ENCODE measurements around the gene ATP2A1. TPM values are rescaled to one million over a fixed set of nuclear protein-coding genes. Genes with fewer than 3 reads are reported as not detected.

Gene ATP2A1
- total and polyA plus RNA-seq, 2 of the 13 experiments (the other 11 are each of a cell fraction or from before 2014, with no cell fraction given) = 3.2 to 12.5 TPM

- TF ChIP-seq GMEB1 (CRISPR knock-in tag; IDR thresholded peaks at IDR 0.05; ENCODE audit: borderline replicate concordance) (no peak), HMG20A (CRISPR knock-in tag; IDR thresholded peaks at IDR 0.05; ENCODE audit: borderline replicate concordance) (no peak), DDIT3 (CRISPR knock-in tag; IDR thresholded peaks at IDR 0.05) (no peak), TCF7 (IDR thresholded peaks at IDR 0.05; ENCODE audit: low read depth) (no peak), SMARCE1 (IDR thresholded peaks at IDR 0.05; ENCODE audit: borderline replicate concordance) (no peak), TEF (CRISPR knock-in tag; IDR thresholded peaks at IDR 0.05) (no peak), RARA (CRISPR knock-in tag; IDR thresholded peaks at IDR 0.05) (peak; percentile 82), PRDM15 (CRISPR knock-in tag; IDR thresholded peaks at IDR 0.05) (no peak), HDAC2 (CRISPR knock-in tag; IDR thresholded peaks at IDR 0.05) (no peak; the same call in 1 of the 2 replicates), ZNF609 (CRISPR knock-in tag; IDR thresholded peaks at IDR 0.05; ENCODE audit: borderline replicate concordance) (no peak), ZNF501 (CRISPR knock-in tag; IDR thresholded peaks at IDR 0.05) (0 out of 2 replicates have a peak, but pooled peaks have one; percentile 25), NRL (CRISPR knock-in tag; IDR thresholded peaks at IDR 0.05; ENCODE audit: borderline replicate concordance) (no peak), PBX3 (CRISPR knock-in tag; IDR thresholded peaks at IDR 0.05; ENCODE audit: borderline replicate concordance) (no peak), IKZF1 (IDR thresholded peaks at IDR 0.05) (no peak), SRY (CRISPR knock-in tag; IDR thresholded peaks at IDR 0.05) (no peak), HNRNPUL1 (IDR thresholded peaks at IDR 0.05; ENCODE audit: low read depth, low read length) (no peak), ZNF670 (CRISPR knock-in tag; IDR thresholded peaks at IDR 0.05; ENCODE audit: borderline replicate concordance) (no peak), XBP1 (CRISPR knock-in tag; IDR thresholded peaks at IDR 0.05) (no peak)
Observed at GRCh38 chr16:28936784-28937155, 58.5 kb downstream of the ATP2A1 start (continued).

Data from HepG2 (cell line).